ENCODE data around the gene CDCA4. TPM values are rescaled to one million over a fixed set of nuclear protein-coding genes. Genes with fewer than 3 reads are reported as not detected.

CDCA4 gene
- total and polyA plus RNA-seq, 10 donors, result 5.8 to 15.1 (median 8.6) TPM

- peaks cover 0 to 88% (median 51%) of the 10 kb centered on the region in 6 donors for H3K36me3 ChIP-seq
- 65 to 80% (median 70%) methylated on average over 6 to 10 of the region's 10 CpGs for WGBS, 5 donors
Observed at GRCh38 chr14:105050551-105050897, 29.6 kb upstream of the CDCA4 start.

GRCh38 chr14:105049753-105050550 lies 29.1 kb upstream of the CDCA4 start:
- TF ChIP-seq CTCF (IDR thresholded peaks at IDR 0.05 in 8 of 11, conservative IDR thresholded peaks at IDR 0.05 in 3 of 11) (no peak), POLR2AphosphoS5 (IDR thresholded peaks at IDR 0.05) (peak in 2 of 3 donors; percentile 5 to 54)
- Histone ChIP-seq H3K27ac (no peak overlapping the region), H3K4me3 (no peak overlapping the region), H3K4me1 (peaks cover 5 to 30% (median 12%) of the 10 kb centered on the region in 6 donors), H3K9me3 (no peaks in the 10 kb centered on the region), H3K36me3 (peaks cover 0 to 82% (median 45%) of the 10 kb centered on the region in 6 donors), H3K27me3 (replicated peaks in 1 of 7) (peaks cover 0 to 5% (median 0%) of the 10 kb centered on the region in 7 donors)
- DNase-seq, result peak; percentile 68
- WGBS, 5 donors, result 87 to 95% (median 90%) methylated on average over 20 to 25 of the region's 25 CpGs
- intact Hi-C loops (cut with DNase I; ENCODE audit: low total_unique reads), result no loop called here

More at GRCh38 chr14:105050551-105050897, 29.6 kb upstream of the CDCA4 start:
- intact Hi-C loops (cut with DNase I; ENCODE audit: low total_unique reads), result no loop called here
- H3K4me1 ChIP-seq, result peaks cover 5 to 30% (median 9%) of the 10 kb centered on the region in 6 donors
- peak; percentile 74 for DNase-seq
- no peaks in the 10 kb centered on the region for H3K9me3 ChIP-seq
- TF ChIP-seq POLR2A (IDR thresholded peaks at IDR 0.05), result no peak
- no peak for TF ChIP-seq CTCF (IDR thresholded peaks at IDR 0.05 in 8 of 11, conservative IDR thresholded peaks at IDR 0.05 in 3 of 11)
- TF ChIP-seq POLR2AphosphoS5 (IDR thresholded peaks at IDR 0.05), result peak in 2 of 3 donors; percentile 25 to 31
- no peak overlapping the region for H3K4me3 ChIP-seq
- H3K27me3 ChIP-seq (replicated peaks in 1 of 7), result peaks cover 0 to 1% (median 0%) of the 10 kb centered on the region in 7 donors
- no peak overlapping the region for H3K27ac ChIP-seq

- no peaks in the 10 kb centered on the region for H3K9me3 ChIP-seq
- H3K4me3 ChIP-seq, result no peak overlapping the region
- 84 to 91% (median 86%) methylated on average over 18 to 24 of the region's 24 CpGs for WGBS, 5 donors
- H3K4me1 ChIP-seq, result peaks cover 5 to 42% (median 12%) of the 10 kb centered on the region in 6 donors
- DNase-seq, result peak; percentile 80
- intact Hi-C loops (cut with DNase I; ENCODE audit: low total_unique reads), result no loop called here
- peaks cover 0 to 5% (median 0%) of the 10 kb centered on the region in 7 donors for H3K27me3 ChIP-seq (replicated peaks in 1 of 7)
- H3K27ac ChIP-seq, result no peak overlapping the region
- TF ChIP-seq POLR2A (IDR thresholded peaks at IDR 0.05), result no peak
- TF ChIP-seq POLR2AphosphoS5 (IDR thresholded peaks at IDR 0.05), result peak in 2 of 3 donors; percentile 22 to 67
- TF ChIP-seq CTCF (IDR thresholded peaks at IDR 0.05 in 8 of 11, conservative IDR thresholded peaks at IDR 0.05 in 3 of 11), result no peak
- peaks cover 0 to 57% (median 35%) of the 10 kb centered on the region in 6 donors for H3K36me3 ChIP-seq
Observed at GRCh38 chr14:105047283-105048016, 26.6 kb upstream of the CDCA4 start.

GRCh38 chr14:105046891-105047282 lies 26.0 kb upstream of the CDCA4 start:
- H3K27me3 ChIP-seq (replicated peaks in 1 of 7), result peaks cover 0 to 5% (median 0%) of the 10 kb centered on the region in 7 donors
- no peak overlapping the region for H3K27ac ChIP-seq
- peaks cover 5 to 42% (median 12%) of the 10 kb centered on the region in 6 donors for H3K4me1 ChIP-seq
- H3K9me3 ChIP-seq, result no peaks in the 10 kb centered on the region
- peaks cover 0 to 52% (median 30%) of the 10 kb centered on the region in 6 donors for H3K36me3 ChIP-seq
- intact Hi-C loops (cut with DNase I; ENCODE audit: low total_unique reads), result no loop called here
- WGBS, 5 donors, result 90 to 98% (median 95%) methylated on average over 9 of the region's 9 CpGs
- TF ChIP-seq CTCF (IDR thresholded peaks at IDR 0.05 in 8 of 11, conservative IDR thresholded peaks at IDR 0.05 in 3 of 11), result no peak
- peak in 2 of 3 donors; percentile 35 to 45 for TF ChIP-seq POLR2AphosphoS5 (IDR thresholded peaks at IDR 0.05)
- no peak for TF ChIP-seq POLR2A (IDR thresholded peaks at IDR 0.05)
- peak; percentile 80 for DNase-seq
- no peak overlapping the region for H3K4me3 ChIP-seq

Data from spleen (tissue), 11 donors.